Upper lobe of left lung (tissue), 4 donors: ENCODE data around the gene GTF3C5.
"Not testable (repeated sequence)": the region's sequence is repeated elsewhere in the genome, so short reads cannot be mapped to it uniquely, and the experiment has no call there.

ENCODE experiments used
- CTCF ChIP-seq, 6 experiments: fragments of 450-650 bp in 4 of 6; fragments of 200-600 bp in 2 of 6; sonication (generic) in 2 of 6; IDR thresholded peaks; one replicate each; pipeline ENCODE4 v1.5.1; 2016 to 2019; ENCODE audit warnings: antibody characterized with exemption in 6 of 6
- POLR2AphosphoS5 ChIP-seq, 2 donors: sonication (generic); formaldehyde crosslinking; IDR thresholded peaks; one replicate each; pipeline ENCODE4 v1.5.1; 2017; ENCODE audit warnings: antibody characterized with exemption in 2 of 2

- not testable (repeated sequence) for TF ChIP-seq CTCF, POLR2AphosphoS5 (IDR thresholded peaks at IDR 0.05)
Observed at GRCh38 chr9:133081957-133082644, 51.3 kb downstream of the GTF3C5 start.
